Measurements from ENCODE around the gene TMCC3.

GRCh38 chr12:94525951-94526350, 124.4 kb downstream of the TMCC3 start:
- TF ChIP-seq CTCF (IDR thresholded peaks at IDR 0.05) (no peak), ZFX (IDR thresholded peaks at IDR 0.05; ENCODE audit: borderline replicate concordance) (no peak)

All from 22Rv1 (cell line).